HEK293 (cell line): Measurements from ENCODE around the gene OR7E24.

ENCODE experiments used
- TRIM28 ChIP-seq: IDR thresholded peaks from 2 replicates; pipeline ENCODE4 v1.6.1; 2011; ENCODE audit warnings: low read length, control low read depth, borderline replicate concordance
- TF ChIP-seq, protein P1 (sequence below): fragments of 450-650 bp; formaldehyde crosslinking; IDR thresholded peaks from 2 replicates; pipeline ENCODE4 v1.5.1; 2016; ENCODE audit warnings: missing biosample characterization, missing genetic modification characterization
- TF ChIP-seq, protein P2 (sequence below): fragments of 450-650 bp; formaldehyde crosslinking; IDR thresholded peaks from 2 replicates; pipeline ENCODE4 v1.5.1; 2016; ENCODE audit warnings: missing biosample characterization, missing genetic modification characterization

DNA sequence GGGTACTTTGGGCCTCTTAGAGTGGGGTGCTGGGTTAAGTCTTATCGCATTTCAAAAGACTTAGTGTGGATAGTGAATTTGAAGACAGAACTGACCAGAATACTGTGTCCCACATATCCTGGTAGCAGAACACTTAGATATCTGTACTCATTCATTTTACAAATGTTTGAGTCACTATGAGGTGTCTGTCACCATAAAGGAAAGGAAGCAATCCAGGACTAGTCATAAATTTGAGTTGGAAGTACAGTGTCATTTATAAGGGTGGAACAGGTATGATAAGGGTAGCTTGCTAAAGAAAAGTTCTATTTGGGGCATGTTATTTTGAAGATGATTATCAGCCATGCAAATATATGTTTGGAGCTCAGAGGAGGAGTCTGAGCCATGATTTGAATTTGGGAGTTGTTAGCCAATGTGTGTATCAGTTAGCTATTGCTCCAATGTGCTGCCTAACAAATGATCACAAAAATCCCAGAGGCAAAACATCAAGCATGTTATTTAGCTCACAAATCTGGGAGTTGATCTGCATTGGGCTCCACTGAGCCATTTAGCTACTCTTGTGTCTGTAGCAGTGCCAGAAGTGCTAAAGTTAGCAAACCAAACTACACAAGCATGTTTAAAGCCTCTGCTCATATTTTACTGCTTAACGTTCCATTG is 38.6 kb downstream of the OR7E24 start:
- TF ChIP-seq, protein P1, sequence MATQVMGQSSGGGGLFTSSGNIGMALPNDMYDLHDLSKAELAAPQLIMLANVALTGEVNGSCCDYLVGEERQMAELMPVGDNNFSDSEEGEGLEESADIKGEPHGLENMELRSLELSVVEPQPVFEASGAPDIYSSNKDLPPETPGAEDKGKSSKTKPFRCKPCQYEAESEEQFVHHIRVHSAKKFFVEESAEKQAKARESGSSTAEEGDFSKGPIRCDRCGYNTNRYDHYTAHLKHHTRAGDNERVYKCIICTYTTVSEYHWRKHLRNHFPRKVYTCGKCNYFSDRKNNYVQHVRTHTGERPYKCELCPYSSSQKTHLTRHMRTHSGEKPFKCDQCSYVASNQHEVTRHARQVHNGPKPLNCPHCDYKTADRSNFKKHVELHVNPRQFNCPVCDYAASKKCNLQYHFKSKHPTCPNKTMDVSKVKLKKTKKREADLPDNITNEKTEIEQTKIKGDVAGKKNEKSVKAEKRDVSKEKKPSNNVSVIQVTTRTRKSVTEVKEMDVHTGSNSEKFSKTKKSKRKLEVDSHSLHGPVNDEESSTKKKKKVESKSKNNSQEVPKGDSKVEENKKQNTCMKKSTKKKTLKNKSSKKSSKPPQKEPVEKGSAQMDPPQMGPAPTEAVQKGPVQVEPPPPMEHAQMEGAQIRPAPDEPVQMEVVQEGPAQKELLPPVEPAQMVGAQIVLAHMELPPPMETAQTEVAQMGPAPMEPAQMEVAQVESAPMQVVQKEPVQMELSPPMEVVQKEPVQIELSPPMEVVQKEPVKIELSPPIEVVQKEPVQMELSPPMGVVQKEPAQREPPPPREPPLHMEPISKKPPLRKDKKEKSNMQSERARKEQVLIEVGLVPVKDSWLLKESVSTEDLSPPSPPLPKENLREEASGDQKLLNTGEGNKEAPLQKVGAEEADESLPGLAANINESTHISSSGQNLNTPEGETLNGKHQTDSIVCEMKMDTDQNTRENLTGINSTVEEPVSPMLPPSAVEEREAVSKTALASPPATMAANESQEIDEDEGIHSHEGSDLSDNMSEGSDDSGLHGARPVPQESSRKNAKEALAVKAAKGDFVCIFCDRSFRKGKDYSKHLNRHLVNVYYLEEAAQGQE (tag by site-specific recombination): no peak
- TF ChIP-seq TRIM28: no peak
- TF ChIP-seq, protein P2, sequence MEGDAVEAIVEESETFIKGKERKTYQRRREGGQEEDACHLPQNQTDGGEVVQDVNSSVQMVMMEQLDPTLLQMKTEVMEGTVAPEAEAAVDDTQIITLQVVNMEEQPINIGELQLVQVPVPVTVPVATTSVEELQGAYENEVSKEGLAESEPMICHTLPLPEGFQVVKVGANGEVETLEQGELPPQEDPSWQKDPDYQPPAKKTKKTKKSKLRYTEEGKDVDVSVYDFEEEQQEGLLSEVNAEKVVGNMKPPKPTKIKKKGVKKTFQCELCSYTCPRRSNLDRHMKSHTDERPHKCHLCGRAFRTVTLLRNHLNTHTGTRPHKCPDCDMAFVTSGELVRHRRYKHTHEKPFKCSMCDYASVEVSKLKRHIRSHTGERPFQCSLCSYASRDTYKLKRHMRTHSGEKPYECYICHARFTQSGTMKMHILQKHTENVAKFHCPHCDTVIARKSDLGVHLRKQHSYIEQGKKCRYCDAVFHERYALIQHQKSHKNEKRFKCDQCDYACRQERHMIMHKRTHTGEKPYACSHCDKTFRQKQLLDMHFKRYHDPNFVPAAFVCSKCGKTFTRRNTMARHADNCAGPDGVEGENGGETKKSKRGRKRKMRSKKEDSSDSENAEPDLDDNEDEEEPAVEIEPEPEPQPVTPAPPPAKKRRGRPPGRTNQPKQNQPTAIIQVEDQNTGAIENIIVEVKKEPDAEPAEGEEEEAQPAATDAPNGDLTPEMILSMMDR (tag by site-specific recombination): no peak
